HG02763 (cell line): ENCODE data around the gene TMEM238L.

Experiments used
- ATAC-seq: cut with Tn5 transposase; IDR thresholded peaks from one replicate; pipeline ENCODE4 v1.9.1; 2021; ENCODE audit warnings: mild to moderate bottlenecking, moderate library complexity; ENCODE audit not compliant: unreplicated experiment

The TMEM238L gene

GRCh38 chr17:10775740-10776356 is 28.1 kb downstream of the TMEM238L start:
- ATAC-seq = no peak

- no peak for ATAC-seq
Observed at GRCh38 chr17:10775058-10775457, 28.8 kb downstream of the TMEM238L start.

- ATAC-seq = no peak
Observed at GRCh38 chr17:10773391-10773790, 30.5 kb downstream of the TMEM238L start.

GRCh38 chr17:10772425-10773380 is 31.2 kb downstream of the TMEM238L start:
- ATAC-seq = no peak

GRCh38 chr17:10771148-10771547 is 32.8 kb downstream of the TMEM238L start:
- ATAC-seq = no peak

GRCh38 chr17:10769840-10770239 is 34.1 kb downstream of the TMEM238L start:
- ATAC-seq = no peak

GRCh38 chr17:10768750-10769251 is 35.1 kb downstream of the TMEM238L start:
- no peak for ATAC-seq

GRCh38 chr17:10767232-10767631 is 36.7 kb downstream of the TMEM238L start:
- ATAC-seq = no peak

GRCh38 chr17:10762037-10762436 is 41.9 kb downstream of the TMEM238L start:
- ATAC-seq = no peak

GRCh38 chr17:10761281-10761680 is 42.6 kb downstream of the TMEM238L start:
- no peak for ATAC-seq

- ATAC-seq = no peak
Observed at GRCh38 chr17:10758062-10758461, 45.8 kb downstream of the TMEM238L start.

GRCh38 chr17:10757647-10758046 is 46.3 kb downstream of the TMEM238L start:
- ATAC-seq = no peak

GRCh38 chr17:10757067-10757466 is 46.8 kb downstream of the TMEM238L start:
- no peak for ATAC-seq

GRCh38 chr17:10756619-10757018 is 47.3 kb downstream of the TMEM238L start:
- ATAC-seq = no peak

GRCh38 chr17:10756185-10756584 is 47.7 kb downstream of the TMEM238L start:
- no peak for ATAC-seq

GRCh38 chr17:10755592-10756127 is 48.2 kb downstream of the TMEM238L start:
- ATAC-seq = no peak

- ATAC-seq = no peak
Observed at GRCh38 chr17:10754861-10755591, 48.9 kb downstream of the TMEM238L start.

- ATAC-seq = no peak
Observed at GRCh38 chr17:10754109-10754508, 49.8 kb downstream of the TMEM238L start.

- ATAC-seq = no peak
Observed at GRCh38 chr17:10752696-10753095, 51.2 kb downstream of the TMEM238L start.

GRCh38 chr17:10751563-10751962 is 52.3 kb downstream of the TMEM238L start:
- ATAC-seq = no peak

- no peak for ATAC-seq
Observed at GRCh38 chr17:10750210-10750609, 53.7 kb downstream of the TMEM238L start.
